ENCODE data around the gene UPF1.

DNA sequence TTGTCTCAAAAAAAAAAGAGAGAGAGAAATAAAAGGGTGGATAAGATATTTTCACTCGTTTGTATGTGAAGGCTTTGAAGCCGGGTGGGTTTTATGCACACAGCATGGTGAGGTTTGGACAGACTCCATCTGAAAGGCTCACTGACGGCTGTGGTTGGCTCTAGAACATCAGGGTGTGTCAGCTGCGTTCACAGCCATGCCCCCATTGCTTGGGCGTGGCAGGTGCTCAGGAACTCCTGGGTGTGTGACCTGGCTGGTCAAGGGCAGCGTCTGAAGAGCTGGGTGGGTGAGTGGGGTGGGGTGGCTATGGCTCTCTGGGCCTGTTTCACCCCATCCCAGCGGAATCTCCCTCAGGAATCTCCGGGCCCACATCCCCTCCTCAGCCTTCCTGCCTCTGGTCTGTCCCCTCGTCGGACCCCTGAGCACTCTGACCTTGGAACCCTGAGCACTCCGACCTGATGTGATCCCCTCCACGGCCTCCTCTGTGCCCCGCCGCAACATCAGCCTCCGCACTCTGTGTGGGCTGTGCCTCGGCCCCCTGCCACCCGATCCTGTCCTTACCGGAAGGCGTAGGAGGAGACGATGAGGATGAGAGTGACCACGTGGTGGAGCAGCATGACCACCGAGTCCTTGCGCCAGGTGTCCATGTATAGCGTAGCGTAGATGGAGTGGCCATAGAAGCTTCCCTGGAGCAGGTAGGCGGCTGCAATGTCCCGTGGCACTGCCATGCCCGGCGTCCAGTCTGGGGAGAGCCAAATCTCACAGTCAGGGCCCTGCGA, 52.0 kb downstream of the UPF1 start:
- no peak for TF ChIP-seq REST (IDR thresholded peaks at IDR 0.05; ENCODE audit: insufficient replicate concordance, low read depth)
- no peak for TF ChIP-seq POLR2AphosphoS5 (IDR thresholded peaks at IDR 0.05; ENCODE audit: low read depth)
- TF ChIP-seq, protein P1, sequence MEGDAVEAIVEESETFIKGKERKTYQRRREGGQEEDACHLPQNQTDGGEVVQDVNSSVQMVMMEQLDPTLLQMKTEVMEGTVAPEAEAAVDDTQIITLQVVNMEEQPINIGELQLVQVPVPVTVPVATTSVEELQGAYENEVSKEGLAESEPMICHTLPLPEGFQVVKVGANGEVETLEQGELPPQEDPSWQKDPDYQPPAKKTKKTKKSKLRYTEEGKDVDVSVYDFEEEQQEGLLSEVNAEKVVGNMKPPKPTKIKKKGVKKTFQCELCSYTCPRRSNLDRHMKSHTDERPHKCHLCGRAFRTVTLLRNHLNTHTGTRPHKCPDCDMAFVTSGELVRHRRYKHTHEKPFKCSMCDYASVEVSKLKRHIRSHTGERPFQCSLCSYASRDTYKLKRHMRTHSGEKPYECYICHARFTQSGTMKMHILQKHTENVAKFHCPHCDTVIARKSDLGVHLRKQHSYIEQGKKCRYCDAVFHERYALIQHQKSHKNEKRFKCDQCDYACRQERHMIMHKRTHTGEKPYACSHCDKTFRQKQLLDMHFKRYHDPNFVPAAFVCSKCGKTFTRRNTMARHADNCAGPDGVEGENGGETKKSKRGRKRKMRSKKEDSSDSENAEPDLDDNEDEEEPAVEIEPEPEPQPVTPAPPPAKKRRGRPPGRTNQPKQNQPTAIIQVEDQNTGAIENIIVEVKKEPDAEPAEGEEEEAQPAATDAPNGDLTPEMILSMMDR (IDR thresholded peaks at IDR 0.05; ENCODE audit: insufficient read depth, low read length): no peak
- TF ChIP-seq SPI1 (IDR thresholded peaks at IDR 0.05; ENCODE audit: borderline replicate concordance, low read depth): no peak
- no peak for TF ChIP-seq GABPA (IDR thresholded peaks at IDR 0.05; ENCODE audit: low read depth)

All from HL-60 (cell line).